Activated CD8-positive, alpha-beta memory T cell treated with anti-CD3 and anti-CD28 coated beads for 36 hours (primary cell): ENCODE results near the gene ELF1. TPM values are rescaled to one million over a fixed set of nuclear protein-coding genes. Genes with fewer than 3 reads are reported as not detected.
"Not testable (repeated sequence)": the region's sequence is repeated elsewhere in the genome, so short reads cannot be mapped to it uniquely, and the experiment has no call there.

ENCODE experiments used
- CTCF ChIA-PET: fragments of 350-600 bp; sonication (Branson Sonifier 250); formaldehyde crosslinking; loops from one replicate; lab custom pipeline; 2021; ENCODE audit warnings: antibody characterized with exemption; lab: Charles Lee
- POLR2A ChIA-PET: fragments of 350-600 bp; sonication (Branson Sonifier 250); formaldehyde crosslinking; loops from one replicate; lab custom pipeline; 2021; ENCODE audit warnings: antibody characterized with exemption; lab: Charles Lee
- total RNA-seq, 2 experiments: library from RNA; stranded (reverse); gene quantifications; one replicate each; pipeline ENCODE4 v1.2.3, GENCODE V29; 2021

The ELF1 gene
- total RNA-seq, 2 experiments from 2014 or later: 68.9 to 69.4 TPM

DNA sequence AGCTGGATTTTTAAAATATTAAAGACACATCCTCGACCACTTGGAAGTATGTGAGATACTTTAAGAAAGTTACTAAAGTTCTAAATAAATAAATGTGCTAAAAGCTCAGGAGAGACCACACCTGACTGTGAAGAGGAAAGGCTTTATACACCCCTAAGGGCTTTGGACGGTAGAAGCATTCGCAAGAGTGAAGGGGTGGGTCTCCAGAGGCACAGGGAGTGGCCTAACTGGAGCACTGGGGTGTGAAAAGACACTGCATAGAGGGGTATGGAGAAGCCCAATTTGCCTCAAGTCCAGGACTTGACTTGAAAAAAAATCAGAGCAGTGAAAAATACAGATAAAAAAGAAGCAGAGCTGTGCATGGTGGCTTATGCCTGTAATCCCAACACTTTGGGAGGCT, 125.5 kb downstream of the ELF1 start:
- POLR2A ChIA-PET, CTCF ChIA-PET: not testable (repeated sequence)

DNA sequence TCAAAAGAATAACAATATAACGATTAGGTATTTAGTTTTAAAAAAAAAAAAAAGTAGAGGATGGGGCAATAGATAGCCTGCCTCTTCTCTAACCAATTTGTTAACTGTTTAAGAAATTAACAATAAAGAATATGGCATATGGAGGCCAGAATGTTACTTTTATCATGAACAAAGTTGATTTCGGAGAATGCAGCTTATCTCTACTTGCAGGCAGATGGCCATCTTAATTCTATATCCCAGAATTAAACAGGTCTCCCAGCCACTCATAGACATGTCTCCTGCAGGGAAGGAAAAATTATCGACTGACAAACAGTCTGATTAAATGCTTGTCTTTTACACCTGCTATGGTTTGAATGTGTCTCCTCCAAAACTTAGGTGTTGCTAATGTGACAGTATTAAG, 133.1 kb downstream of the ELF1 start:
- ChIA-PET POLR2A (no interaction called here), CTCF (no interaction called here)

DNA sequence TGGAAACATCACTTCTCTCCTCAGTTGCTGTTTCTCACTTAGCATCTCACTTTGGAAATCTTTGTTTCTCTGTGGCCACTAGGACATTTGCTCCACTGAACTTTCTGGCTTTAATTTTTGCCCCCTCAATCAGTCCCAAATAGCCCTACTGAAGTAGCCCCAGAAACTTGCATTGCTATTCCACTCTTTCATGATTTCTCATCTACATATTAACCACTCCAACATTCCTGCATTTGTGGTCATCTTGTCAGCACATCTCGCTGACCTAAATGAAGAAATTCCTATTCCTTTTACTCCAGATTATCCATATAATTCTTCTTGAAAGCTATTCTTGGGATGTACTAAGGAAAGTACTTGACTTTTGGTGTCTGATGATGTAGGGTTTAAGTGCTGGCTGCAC, 134.9 kb downstream of the ELF1 start:
- POLR2A ChIA-PET, CTCF ChIA-PET: not testable (repeated sequence)

Other genes with a start within 250 kb of the ELF1 start
- gene MRPS31, start 248.1 kb downstream of the ELF1 start, total RNA-seq: 10 to 100 TPM; 42.1 to 42.2 TPM
- 10 to 100 TPM; 26.1 to 26.6 TPM for gene SLC25A15, start 229.7 kb downstream of the ELF1 start, total RNA-seq
- 10 to 100 TPM; 15.1 to 15.5 TPM for gene WBP4, start 42.2 kb upstream of the ELF1 start, total RNA-seq
- 1 to 10 TPM; 4.9 to 5.7 TPM for gene KBTBD6, start 113.5 kb upstream of the ELF1 start, total RNA-seq
- 1 to 10 TPM; 2.7 to 2.9 TPM for gene KBTBD7, start 175.3 kb upstream of the ELF1 start, total RNA-seq
- gene MTRF1, start 244.3 kb upstream of the ELF1 start, total RNA-seq: 10 to 100 TPM; 18.0 to 19.1 TPM